DLD1 (cell line): ENCODE measurements around the gene RNF208.

ENCODE experiments used
- in situ Hi-C: cut with HindIII; loops from 2 replicates; pipeline ENCODE4 v1.10.0; 2017; ENCODE audit warnings: low sequenced_read_pairs

Gene RNF208

GRCh38 chr9:137215196-137215986 lies 6.6 kb downstream of the RNF208 start:
- in situ Hi-C loops: no loop called here

- in situ Hi-C loops: no loop called here
Observed at GRCh38 chr9:137214620-137215019, 7.4 kb downstream of the RNF208 start.

- in situ Hi-C loops: no loop called here
Observed at GRCh38 chr9:137213160-137214060, 8.6 kb downstream of the RNF208 start.

- in situ Hi-C loops: no loop called here
Observed at GRCh38 chr9:137212520-137212919, 9.5 kb downstream of the RNF208 start.

GRCh38 chr9:137211532-137211931 lies 10.5 kb downstream of the RNF208 start:
- in situ Hi-C loops: no loop called here

DNA sequence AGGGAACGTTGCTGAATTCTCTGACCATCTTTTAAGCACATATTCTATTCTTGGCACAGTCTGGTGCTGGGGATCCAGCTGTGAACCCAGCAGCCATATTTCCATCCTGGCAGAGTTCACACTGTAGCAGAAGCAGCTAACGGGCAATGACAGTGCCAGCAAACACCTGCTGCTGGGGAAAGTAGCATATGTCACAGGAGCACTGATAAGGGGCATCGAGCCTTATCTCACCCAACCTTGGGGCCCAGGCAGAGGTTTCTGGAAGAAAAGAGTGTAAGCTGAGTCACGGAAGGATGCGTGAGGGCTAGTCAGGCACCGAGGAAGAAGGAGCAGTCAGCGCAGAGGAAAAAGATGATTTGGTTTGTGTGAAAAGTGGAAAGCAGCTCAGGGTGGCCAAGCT lies 15.4 kb downstream of the RNF208 start:
- in situ Hi-C loops: no loop called here

GRCh38 chr9:137205126-137206069 lies 16.6 kb downstream of the RNF208 start, which contains the start of the genes NDOR1 and TMEM203:
NDOR1 (plus strand) TSS chr9:137205700; CDS start chr9:137205778, 78 bp downstream.
TMEM203 (minus strand) TSS chr9:137205648; CDS start chr9:137205414, 234 bp downstream.
- in situ Hi-C loops: no loop called here

DNA sequence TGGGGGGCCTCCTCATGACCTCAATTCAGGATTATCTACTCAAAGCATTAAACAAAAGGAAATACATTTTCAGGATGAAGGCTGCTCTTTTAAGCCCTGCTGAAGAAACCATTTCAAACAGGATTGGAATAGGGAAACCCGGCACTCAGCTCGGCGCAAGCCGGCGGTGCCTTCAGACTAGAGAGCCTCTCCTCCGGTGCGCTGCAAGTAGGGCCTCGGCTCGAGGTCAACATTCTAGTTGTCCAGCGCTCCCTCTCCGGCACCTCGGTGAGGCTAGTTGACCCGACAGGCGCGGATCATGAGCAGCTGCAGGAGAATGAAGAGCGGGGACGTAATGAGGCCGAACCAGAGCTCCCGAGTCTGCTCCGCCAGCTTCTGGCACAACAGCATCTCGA lies 17.3 kb downstream of the RNF208 start:
- in situ Hi-C loops: no loop called here

DNA sequence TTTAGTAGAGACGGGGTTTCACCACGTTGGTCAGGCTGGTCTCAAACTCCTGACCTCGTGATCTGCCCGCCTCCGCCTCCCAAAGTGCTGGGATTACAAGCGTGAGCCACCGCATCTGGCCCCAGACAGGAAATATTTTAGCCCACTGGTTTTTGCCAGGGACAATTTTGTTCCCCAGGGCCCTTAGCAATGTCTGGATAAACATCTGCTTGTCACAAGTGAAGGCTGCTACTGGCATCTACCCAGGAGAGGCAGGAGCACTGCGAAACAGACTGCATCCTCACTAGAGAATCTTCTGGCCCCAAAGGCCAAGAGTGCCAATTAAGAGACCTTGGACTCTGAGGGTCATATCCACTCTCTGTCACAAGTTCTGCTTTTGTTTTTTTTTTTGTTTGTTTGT lies 19.1 kb downstream of the RNF208 start:
- in situ Hi-C loops: no loop called here

DNA sequence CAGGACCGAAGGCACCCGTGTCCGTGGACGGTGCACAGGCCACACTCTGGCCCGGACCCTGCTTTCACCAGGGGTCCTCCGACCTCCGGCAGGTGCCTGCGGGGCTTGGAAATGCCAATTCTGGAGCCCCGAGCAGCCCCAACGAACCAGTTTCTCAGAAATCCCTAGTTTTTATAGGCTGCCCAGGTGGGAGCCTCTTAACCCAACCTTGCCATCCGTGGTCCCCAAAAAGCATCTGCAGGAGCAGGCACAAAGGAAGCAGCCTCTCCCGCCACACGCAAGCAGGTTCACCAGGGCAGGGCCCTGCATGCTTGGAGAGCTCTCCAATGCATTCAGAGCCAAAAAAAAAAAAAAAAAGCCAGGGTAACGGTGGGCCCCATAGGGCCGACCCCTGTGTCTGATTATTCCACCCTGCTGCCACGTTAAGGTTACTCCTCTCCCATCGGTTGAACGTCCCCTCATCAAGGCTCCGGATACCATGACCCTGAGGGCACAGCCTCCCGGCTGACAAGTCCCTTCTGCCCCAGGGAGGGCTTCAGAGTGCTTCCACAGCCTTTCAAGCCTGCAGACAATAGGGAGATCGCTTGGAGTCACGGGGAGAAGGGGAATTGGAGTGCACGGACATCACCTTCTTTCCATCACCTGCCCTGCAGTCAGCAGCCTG lies 20.7 kb downstream of the RNF208 start:
- in situ Hi-C loops: no loop called here

DNA sequence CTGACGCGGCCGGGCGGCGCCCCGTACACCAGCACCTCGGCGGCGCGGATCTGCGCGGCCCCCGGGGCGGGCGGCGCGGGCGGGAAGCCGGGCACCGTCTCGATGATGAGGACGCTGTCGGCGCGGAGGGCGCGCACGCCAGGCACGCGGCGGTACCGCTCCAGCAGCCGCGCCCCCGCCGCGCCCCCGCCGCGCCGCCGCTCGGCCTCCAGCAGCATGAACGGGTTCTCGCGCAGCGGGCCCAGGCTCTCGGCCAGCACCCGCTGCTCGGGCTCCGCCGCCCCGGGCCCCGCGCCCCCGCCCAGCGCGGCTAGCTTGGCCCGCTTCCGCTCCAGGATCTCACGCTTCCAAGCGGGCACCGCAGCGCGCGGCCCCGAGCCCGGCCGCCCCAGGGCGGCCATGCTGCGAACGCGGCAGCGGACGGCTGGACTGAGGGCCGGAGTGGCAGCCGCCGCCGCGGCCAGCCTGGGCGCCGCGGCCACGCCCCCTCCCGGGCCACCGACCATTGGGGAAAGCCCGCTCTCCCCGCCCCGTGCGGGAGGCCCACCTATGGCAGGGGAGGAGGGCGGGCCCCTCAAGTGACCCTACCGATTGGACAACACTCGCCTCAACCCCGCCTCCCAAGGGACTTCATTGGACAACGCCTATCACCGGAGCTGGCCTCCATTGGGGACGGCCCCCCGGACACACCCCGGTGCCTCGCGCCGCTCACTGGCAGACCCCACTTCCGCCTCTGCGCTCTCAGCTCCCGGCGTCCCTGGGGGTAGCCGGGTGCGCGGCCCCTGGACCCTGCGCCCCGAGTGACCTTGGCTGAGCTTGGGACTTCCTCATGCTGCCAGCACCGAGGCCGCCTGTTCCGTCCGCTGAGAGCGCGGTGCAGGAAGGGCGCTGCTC lies 21.5 kb downstream of the RNF208 start, which contains the start of gene TPRN:
TSS of gene TPRN (minus strand) at position 431 of the 894 bp plus-strand sequence. CDS start at position 401, 30 bp downstream.
- in situ Hi-C loops: no loop called here

DNA sequence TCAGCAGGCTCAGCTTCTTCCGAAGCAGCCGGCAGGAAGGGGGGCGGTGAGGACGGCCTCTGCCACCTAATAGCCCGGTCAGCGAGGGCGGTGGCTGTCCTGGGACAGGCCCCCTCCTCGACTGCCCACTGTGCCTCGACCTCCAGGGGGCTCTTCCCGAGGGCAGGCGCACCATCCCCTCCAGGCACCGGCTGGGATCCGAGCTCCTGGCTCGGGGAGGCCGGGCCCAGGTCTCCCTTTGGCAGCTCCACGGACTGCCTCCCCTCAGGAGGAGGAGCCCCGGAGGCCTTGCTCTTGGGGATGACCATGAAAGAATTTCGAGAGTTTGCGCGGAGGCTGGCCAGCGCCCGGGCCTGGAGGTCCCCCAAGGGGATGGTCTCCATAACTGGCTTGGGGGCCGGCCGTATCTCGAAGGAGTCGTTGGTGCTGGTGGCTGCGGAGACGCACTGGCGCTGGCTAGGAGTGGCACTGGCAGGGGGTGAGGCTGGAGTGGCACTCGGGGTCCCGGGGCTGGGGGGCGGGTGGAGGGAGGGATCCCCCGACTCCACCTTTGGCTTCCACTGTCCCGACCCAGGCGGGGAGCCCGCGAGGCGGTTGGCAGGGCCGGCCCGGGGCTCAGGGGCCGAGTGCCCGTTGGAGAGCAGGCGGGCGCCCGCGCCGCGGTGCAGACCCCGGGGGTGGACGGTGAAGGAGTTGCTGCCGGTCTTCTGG lies 22.5 kb downstream of the RNF208 start:
- in situ Hi-C loops: no loop called here

GRCh38 chr9:137198902-137199283 lies 23.1 kb downstream of the RNF208 start:
- in situ Hi-C loops: no loop called here

GRCh38 chr9:137198051-137198901 lies 23.8 kb downstream of the RNF208 start:
- in situ Hi-C loops: no loop called here

GRCh38 chr9:137195525-137196220 lies 26.4 kb downstream of the RNF208 start:
- in situ Hi-C loops: no loop called here

DNA sequence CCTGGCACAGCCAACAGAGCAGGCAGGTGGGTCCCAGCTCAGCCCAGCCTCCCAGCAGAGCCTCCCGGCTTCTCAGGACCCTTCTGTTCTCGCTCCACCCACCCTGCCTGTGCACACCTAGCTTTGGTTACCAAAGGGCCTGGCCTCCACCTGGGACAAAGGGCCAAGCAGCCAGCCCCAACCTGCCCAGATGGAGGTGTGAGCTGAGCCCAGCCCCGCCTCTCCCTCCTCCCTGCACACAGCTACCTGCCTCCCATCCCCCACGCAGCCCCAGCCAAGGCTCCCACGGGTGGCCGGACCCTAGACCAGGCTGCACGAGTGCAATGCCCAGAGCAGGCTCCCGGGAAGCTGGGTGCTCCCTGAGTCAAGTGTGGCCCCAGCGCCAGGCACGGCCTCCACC lies 27.1 kb downstream of the RNF208 start:
- in situ Hi-C loops: no loop called here

- in situ Hi-C loops: no loop called here
Observed at GRCh38 chr9:137194388-137194787, 27.7 kb downstream of the RNF208 start.
